HEK293 (cell line): ENCODE measurements around the gene FKTN.

Source experiments
- CTCF ChIP-seq: fragments of 450-650 bp; formaldehyde crosslinking; IDR thresholded peaks from 2 replicates; pipeline ENCODE4 v1.5.1; 2016; ENCODE audit warnings: missing biosample characterization, missing genetic modification characterization
- KLF10 ChIP-seq: fragments of 450-650 bp; IDR thresholded peaks from 2 replicates; pipeline ENCODE4 v1.5.1; 2018; ENCODE audit warnings: missing biosample characterization, mild to moderate bottlenecking, missing genetic modification characterization
- SP2 ChIP-seq: fragments of 450-650 bp; formaldehyde crosslinking; IDR thresholded peaks from 2 replicates; pipeline ENCODE4 v1.5.1; 2016; ENCODE audit warnings: missing biosample characterization, missing genetic modification characterization
- TCF7L2 ChIP-seq: IDR thresholded peaks from 2 replicates; pipeline ENCODE4 v1.6.1; 2011; ENCODE audit warnings: low read depth, mild to moderate bottlenecking, inconsistent platforms, low read length, moderate library complexity, borderline replicate concordance
- YY1 ChIP-seq: fragments of 450-650 bp; formaldehyde crosslinking; IDR thresholded peaks from 2 replicates; pipeline ENCODE4 v1.5.1; 2018; ENCODE audit warnings: missing biosample characterization, missing genetic modification characterization
- ZNF10 ChIP-seq: fragments of 450-650 bp; formaldehyde crosslinking; IDR thresholded peaks from 2 replicates; pipeline ENCODE4 v1.5.1; 2017; ENCODE audit warnings: missing biosample characterization, missing genetic modification characterization
- ZNF112 ChIP-seq: fragments of 450-650 bp; formaldehyde crosslinking; IDR thresholded peaks from 2 replicates; pipeline ENCODE4 v1.5.0; 2017; ENCODE audit warnings: missing biosample characterization, missing genetic modification characterization
- ZNF24 ChIP-seq: fragments of 450-650 bp; formaldehyde crosslinking; IDR thresholded peaks from 2 replicates; pipeline ENCODE4 v1.5.1; 2016; ENCODE audit warnings: missing biosample characterization, missing genetic modification characterization
- ZNF37A ChIP-seq: fragments of 450-650 bp; IDR thresholded peaks from 2 replicates; pipeline ENCODE4 v1.5.1; 2018; ENCODE audit warnings: missing biosample characterization, missing genetic modification characterization
- ZNF555 ChIP-seq: fragments of 450-650 bp; formaldehyde crosslinking; conservative IDR thresholded peaks from 2 replicates; pipeline ENCODE4 v1.5.1; 2017; ENCODE audit warnings: missing biosample characterization, mild to moderate bottlenecking, missing genetic modification characterization, inconsistent platforms

GRCh38 chr9:105508530-105508929, 49.4 kb upstream of the FKTN start:
- no peak for TF ChIP-seq CTCF (tag by site-specific recombination)
- no peak for TF ChIP-seq TCF7L2
- no peak for TF ChIP-seq ZNF37A (tag by site-specific recombination)
- TF ChIP-seq ZNF24 (tag by site-specific recombination) = no peak
- TF ChIP-seq KLF10 (tag by site-specific recombination) = no peak
- no peak for TF ChIP-seq YY1 (tag by site-specific recombination)
- TF ChIP-seq ZNF555 (tag by site-specific recombination) = no peak
- TF ChIP-seq ZNF10 (tag by site-specific recombination) = no peak
- no peak for TF ChIP-seq SP2 (tag by site-specific recombination)
- TF ChIP-seq ZNF112 (tag by site-specific recombination) = no peak
